Sigmoid colon (tissue), 7 donors: ENCODE results near the gene POGZ. TPM values are rescaled to one million over a fixed set of nuclear protein-coding genes. Genes with fewer than 3 reads are reported as not detected.

Source experiments
- DNase-seq: peaks from one replicate; pipeline ENCODE4 v3.0.0-alpha.2; 2019
- H3K27ac ChIP-seq, 4 donors: fragments of 200-600 bp; sonication (generic); one replicate each; pipeline ENCODE4 v1.5.1; 2016 to 2019; ENCODE audit warnings: mild to moderate bottlenecking in 1 of 4
- H3K27me3 ChIP-seq, 3 donors: fragments of 200-600 bp; sonication (generic); one replicate each; pipeline ENCODE4 v1.5.1; 2019; ENCODE audit warnings: mild to moderate bottlenecking in 1 of 3
- H3K36me3 ChIP-seq, 4 donors: fragments of 200-600 bp; sonication (generic); one replicate each; pipeline ENCODE4 v1.5.1; 2016 to 2019
- H3K4me1 ChIP-seq, 4 donors: fragments of 200-600 bp; sonication (generic); one replicate each; pipeline ENCODE4 v1.5.1; 2017 to 2019
- H3K4me3 ChIP-seq, 4 donors: fragments of 200-600 bp; sonication (generic); one replicate each; pipeline ENCODE4 v1.5.1; 2017 to 2019; ENCODE audit warnings: mild to moderate bottlenecking in 2 of 4, moderate library complexity in 1 of 4
- H3K9me3 ChIP-seq, 4 donors: fragments of 200-600 bp in 3 of 4; sonication (generic) in 3 of 4; one replicate each; pipeline versions ENCODE4 v1.5.1 to v1.6.1; 2013 to 2019
- CTCF ChIP-seq, 4 experiments: fragments of 450-650 bp in 3 of 4; fragments of 200-600 bp in 1 of 4; IDR thresholded peaks; one replicate each; pipeline ENCODE4 v1.5.1; 2016 to 2019; ENCODE audit warnings: antibody characterized with exemption in 4 of 4, mild to moderate bottlenecking in 3 of 4, moderate library complexity in 2 of 4
- EP300 ChIP-seq, 4 donors: sonication (generic); formaldehyde crosslinking; IDR thresholded peaks; one replicate each; pipeline ENCODE4 v1.6.1; 2017; ENCODE audit warnings: antibody characterized with exemption in 4 of 4
- POLR2A ChIP-seq, 2 donors: fragments of 450-650 bp; IDR thresholded peaks; one replicate each; pipeline ENCODE4 v1.6.1; 2016; ENCODE audit warnings: antibody characterized with exemption in 2 of 2, mild to moderate bottlenecking in 2 of 2, moderate library complexity in 2 of 2
- POLR2AphosphoS5 ChIP-seq, 4 donors: sonication (generic); formaldehyde crosslinking; IDR thresholded peaks; one replicate each; pipeline ENCODE4 v1.6.1; 2017; ENCODE audit warnings: antibody characterized with exemption in 4 of 4
- WGBS, 2 donors: extraction: QIAGEN DNeasy Blood & Tissue Kit; methylation state at CpG; one replicate each; pipeline ENCODE4 v1.1.7; 2013; 5-methylcytosine and 5-hydroxymethylcytosine counted together
- intact Hi-C: fragments of 100-400 bp; cut with DNase I; formaldehyde crosslinking; loops from one replicate; pipeline ENCODE4 v1.15.1; 2023
- polyA plus RNA-seq, 3 donors: library from polyadenylated mRNA; stranded (reverse); fragments of 200-250 nt; gene quantifications; one replicate each; pipeline ENCODE4 v1.2.3, GENCODE V29; 2013
- total RNA-seq, 4 donors: library from RNA; depleted of rRNA; stranded (reverse); fragments of >200 nt; gene quantifications; one replicate each; pipeline ENCODE4 v1.1.0, GENCODE V29; 2016
- donor health status: healthy with polysubstance abuse.
- donor health status: Bipolar disorder and iron deficiency.
- donor health status: healthy.

POGZ gene
- total and polyA plus RNA-seq, 7 donors = 7.2 to 75.3 (median 40.6) TPM

- TF ChIP-seq POLR2A (IDR thresholded peaks at IDR 0.05) = no peak
- TF ChIP-seq POLR2AphosphoS5 (IDR thresholded peaks at IDR 0.05) = no peak
- no peak for TF ChIP-seq EP300 (IDR thresholded peaks at IDR 0.05)
- no peak for TF ChIP-seq CTCF (IDR thresholded peaks at IDR 0.05)
- Histone ChIP-seq H3K9me3 (no peaks in the 10 kb centered on the region), H3K27ac (peak overlapping the region in 3 of 4 donors; percentile 85 to 89 (median 87)), H3K4me1 (peaks cover 0 to 45% (median 37%) of the 10 kb centered on the region in 4 donors), H3K27me3 (no peaks in the 10 kb centered on the region), H3K4me3 (no peak overlapping the region), H3K36me3 (peaks cover 0 to 11% (median 4%) of the 10 kb centered on the region in 4 donors)
- intact Hi-C loops = no loop called here
- WGBS, 2 donors = 49 to 84% methylated on average over 14 of the region's 14 CpGs
- DNase-seq = peak; percentile 35
These were observed 86.1 kb downstream of the POGZ start for GRCh38 chr1:151373196-151373595.

- H3K4me3 ChIP-seq = peak within 1 kb of the TSS; percentile 46 to 54 (median 48)
- TF ChIP-seq POLR2AphosphoS5 (IDR thresholded peaks at IDR 0.05) (peak; percentile 86 to 95 (median 90)), EP300 (IDR thresholded peaks at IDR 0.05) (no peak), CTCF (IDR thresholded peaks at IDR 0.05) (no peak), POLR2A (IDR thresholded peaks at IDR 0.05) (peak; percentile 71 to 95)
- peaks cover 0 to 20% (median 7%) of the 10 kb centered on the region in 4 donors for H3K36me3 ChIP-seq
- peak within 1 kb of the TSS; percentile 81 to 89 (median 86) for H3K27ac ChIP-seq
- DNase-seq = peak; percentile 96
- H3K9me3 ChIP-seq = no peaks in the 10 kb centered on the region
- intact Hi-C loops = loop anchor here (1.0 kb wide), 2 partner anchors 25 to 26 kb away; partner anchors contain the start of gene RFX5
- peaks cover 0 to 48% (median 37%) of the 10 kb centered on the region in 4 donors for H3K4me1 ChIP-seq
- WGBS, 2 donors = 10 to 47% methylated on average over 11 of the region's 11 CpGs
- no peaks in the 10 kb centered on the region for H3K27me3 ChIP-seq
These were observed 87.0 kb downstream of the POGZ start, which contains the start of gene SELENBP1 for GRCh38 chr1:151372058-151372934. Gene SELENBP1 (minus strand): TSS chr1:151372705. CDS start chr1:151372641, 64 bp downstream.

- Histone ChIP-seq H3K36me3 (peaks cover 0 to 28% (median 11%) of the 10 kb centered on the region in 4 donors), H3K27me3 (no peaks in the 10 kb centered on the region), H3K27ac (peak overlapping the region; percentile 81 to 89 (median 86)), H3K4me1 (peaks cover 0 to 48% (median 37%) of the 10 kb centered on the region in 4 donors), H3K4me3 (peak overlapping the region; percentile 46 to 54 (median 48)), H3K9me3 (no peaks in the 10 kb centered on the region)
- 5 to 48% methylated on average over 9 of the region's 9 CpGs for WGBS, 2 donors
- TF ChIP-seq POLR2AphosphoS5 (IDR thresholded peaks at IDR 0.05) = peak in 2 of 4 donors; percentile 35 to 41
- no peak for TF ChIP-seq CTCF (IDR thresholded peaks at IDR 0.05)
- peak; percentile 90 for DNase-seq
- intact Hi-C loops = loop anchor here (1.0 kb wide), 2 partner anchors 24 to 27 kb away; partner anchors contain the start of gene RFX5
These were observed 87.8 kb downstream of the POGZ start for GRCh38 chr1:151371370-151372057.

- Histone ChIP-seq H3K9me3 (no peaks in the 10 kb centered on the region), H3K4me3 (peak overlapping the region in 1 of 4 donors; percentile 54), H3K4me1 (peaks cover 0 to 48% (median 37%) of the 10 kb centered on the region in 4 donors), H3K27me3 (no peaks in the 10 kb centered on the region), H3K36me3 (peaks cover 8 to 40% (median 18%) of the 10 kb centered on the region in 4 donors), H3K27ac (peak overlapping the region; percentile 81 to 89 (median 86))
- intact Hi-C loops = no loop called here
- no peak for TF ChIP-seq POLR2A (IDR thresholded peaks at IDR 0.05)
- TF ChIP-seq POLR2AphosphoS5 (IDR thresholded peaks at IDR 0.05) = no peak
- no peak for TF ChIP-seq CTCF (IDR thresholded peaks at IDR 0.05)
- no peak for TF ChIP-seq EP300 (IDR thresholded peaks at IDR 0.05)
- 20 to 51% methylated on average over 6 of the region's 6 CpGs for WGBS, 2 donors
- DNase-seq = peak; percentile 66
These were observed 88.9 kb downstream of the POGZ start for GRCh38 chr1:151370211-151370911.
